ENCODE results near the gene LIX1. TPM values are rescaled to one million over a fixed set of nuclear protein-coding genes. Genes with fewer than 3 reads are reported as not detected.
"Not testable (repeated sequence)": the region's sequence is repeated elsewhere in the genome, so short reads cannot be mapped to it uniquely, and the experiment has no call there.

The LIX1 gene
- polyA plus RNA-seq, 2 of the 4 experiments (the other 2 are of a cell fraction) = not detected

DNA sequence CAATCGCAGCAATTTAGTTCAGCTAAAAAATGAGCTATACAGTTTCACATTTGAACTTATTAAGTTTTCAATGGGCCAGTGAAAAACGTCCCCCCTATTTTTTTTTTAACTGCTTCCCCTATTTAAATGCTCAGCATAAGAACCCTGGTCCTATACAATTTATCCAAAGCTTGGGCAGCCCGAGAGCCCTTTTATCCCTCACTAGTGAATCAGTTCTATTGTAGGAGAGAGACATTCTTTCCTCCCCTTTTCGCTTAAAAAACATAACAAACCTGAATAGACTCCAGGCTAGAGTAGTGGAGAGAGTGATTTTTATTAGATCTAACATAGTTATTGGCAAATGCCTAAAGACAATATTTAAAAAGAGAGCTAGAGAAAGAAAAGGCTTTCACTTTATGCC lies 1.4 kb downstream of the LIX1 start:
- DNase-seq (ENCODE audit: low read depth in 1 of 2, low spot score in 1 of 2) = no peak
- H3K9me3 ChIP-seq = no peaks in the 10 kb centered on the region
- CTCF ChIA-PET = interaction anchor here (1.0 to 3.7 kb wide), 4 partner anchors 20 to 389 kb away, joined by 3 to 24 read pairs (median 12); no protein-coding TSS in a partner anchor

DNA sequence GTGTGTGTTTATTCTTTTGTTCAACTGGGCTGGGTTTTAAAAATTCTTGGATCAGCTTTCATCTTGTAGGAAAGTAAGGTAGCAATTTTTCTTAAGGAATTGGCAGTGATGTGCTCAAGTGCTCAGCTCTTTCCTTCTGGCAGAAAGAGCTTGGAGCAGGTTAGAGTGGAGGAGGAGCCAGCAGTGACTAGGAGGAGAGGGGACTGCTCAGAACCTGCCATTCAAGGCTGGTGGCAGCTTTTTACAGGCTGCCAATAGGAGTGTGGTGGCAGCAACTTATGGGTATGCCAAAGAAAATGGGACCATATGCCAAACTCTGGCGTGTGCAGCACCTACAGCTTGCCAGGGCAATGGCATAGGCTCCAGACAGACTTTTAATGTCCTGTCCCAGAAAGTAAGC lies 2.2 kb downstream of the LIX1 start:
- WGBS (ENCODE audit: missing lambda C conversion rate) = 0% methylated on average over 1 of the region's 1 CpG
- ChIA-PET CTCF (interaction anchor here (1.0 to 2.3 kb wide), 3 partner anchors 40 to 272 kb away, joined by 3 to 11 read pairs (median 5); no protein-coding TSS in a partner anchor), POLR2A (interaction anchor here (1.2 kb wide), 1 partner anchor 332 kb away, joined by 3 read pairs; the partner anchor contains the start of gene ERAP1)
- FAIRE-seq; H3K4me2 ChIP-seq; H3K4me1 ChIP-seq; H3K27ac ChIP-seq; H3K9me3 ChIP-seq; DNase-seq (ENCODE audit: low read depth in 1 of 2, low spot score in 1 of 2); H3K4me3 ChIP-seq: not testable (repeated sequence)
- ATAC-seq = peak; percentile 41; a peak in 4 of 6 replicates

More for the DNA sequence above, 1.4 kb downstream of the LIX1 start:
- POLR2A ChIA-PET = interaction anchor here (1.0 kb wide), 1 partner anchor 333 kb away, joined by 3 read pairs; the partner anchor contains the start of gene ERAP1
- no peak overlapping the region for H3K27ac ChIP-seq
- ATAC-seq = no peak
- no peak for FAIRE-seq
- TF ChIP-seq MAFK (IDR thresholded peaks at IDR 0.05; ENCODE audit: partially characterized antibody) (no peak), HOXB5 (CRISPR knock-in tag; IDR thresholded peaks at IDR 0.05) (no peak), SREBF2 (IDR thresholded peaks at IDR 0.05) (no peak), JUNB (IDR thresholded peaks at IDR 0.05) (no peak), EHMT2 (IDR thresholded peaks at IDR 0.05; ENCODE audit: low read depth) (no peak)
- TF ChIP-seq, protein P1, sequence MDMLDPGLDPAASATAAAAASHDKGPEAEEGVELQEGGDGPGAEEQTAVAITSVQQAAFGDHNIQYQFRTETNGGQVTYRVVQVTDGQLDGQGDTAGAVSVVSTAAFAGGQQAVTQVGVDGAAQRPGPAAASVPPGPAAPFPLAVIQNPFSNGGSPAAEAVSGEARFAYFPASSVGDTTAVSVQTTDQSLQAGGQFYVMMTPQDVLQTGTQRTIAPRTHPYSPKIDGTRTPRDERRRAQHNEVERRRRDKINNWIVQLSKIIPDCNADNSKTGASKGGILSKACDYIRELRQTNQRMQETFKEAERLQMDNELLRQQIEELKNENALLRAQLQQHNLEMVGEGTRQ (IDR thresholded peaks at IDR 0.05) = no peak
- TF ChIP-seq, protein P2, sequence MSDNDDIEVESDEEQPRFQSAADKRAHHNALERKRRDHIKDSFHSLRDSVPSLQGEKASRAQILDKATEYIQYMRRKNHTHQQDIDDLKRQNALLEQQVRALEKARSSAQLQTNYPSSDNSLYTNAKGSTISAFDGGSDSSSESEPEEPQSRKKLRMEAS (IDR thresholded peaks at IDR 0.05) = no peak
- H3K4me2 ChIP-seq = no peak overlapping the region
- no peak overlapping the region for H3K4me3 ChIP-seq
- WGBS (ENCODE audit: missing lambda C conversion rate) = 33% methylated on average over 4 of the region's 4 CpGs
- no peaks in the 10 kb centered on the region for H3K4me1 ChIP-seq

DNA sequence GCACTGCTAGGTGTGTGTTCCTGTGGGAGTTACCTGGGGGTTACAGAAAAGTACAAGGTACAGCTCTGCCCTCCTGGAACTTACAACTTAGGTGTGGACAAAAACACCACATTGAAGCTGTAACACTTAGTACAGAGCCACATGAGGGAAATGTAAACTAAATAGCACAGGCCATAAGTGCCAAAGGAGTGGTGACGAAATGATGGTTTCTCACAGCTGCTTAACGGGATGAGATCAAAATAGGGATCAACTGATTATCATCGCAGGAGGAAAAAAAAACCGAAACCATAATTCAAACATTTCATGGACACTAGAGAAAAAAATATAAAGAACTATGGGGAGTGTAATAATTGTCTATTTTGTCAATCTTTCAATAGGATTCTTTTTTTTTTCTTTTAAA lies 5.9 kb downstream of the LIX1 start:
- Histone ChIP-seq H3K4me2 (no peak overlapping the region), H3K4me3 (no peak overlapping the region), H3K4me1 (no peaks in the 10 kb centered on the region), H3K9me3 (no peaks in the 10 kb centered on the region), H3K27ac (no peak overlapping the region)
- 41% methylated on average over 4 of the region's 4 CpGs for WGBS (ENCODE audit: missing lambda C conversion rate)
- ChIA-PET POLR2A (no interaction called here), CTCF (interaction anchor here (2.0 kb wide), 1 partner anchor 25 kb away, joined by 7 read pairs; no protein-coding TSS in a partner anchor)
- ATAC-seq = no peak
- DNase-seq (ENCODE audit: low read depth in 1 of 2, low spot score in 1 of 2) = no peak
- FAIRE-seq = no peak
- TF ChIP-seq, protein P3, sequence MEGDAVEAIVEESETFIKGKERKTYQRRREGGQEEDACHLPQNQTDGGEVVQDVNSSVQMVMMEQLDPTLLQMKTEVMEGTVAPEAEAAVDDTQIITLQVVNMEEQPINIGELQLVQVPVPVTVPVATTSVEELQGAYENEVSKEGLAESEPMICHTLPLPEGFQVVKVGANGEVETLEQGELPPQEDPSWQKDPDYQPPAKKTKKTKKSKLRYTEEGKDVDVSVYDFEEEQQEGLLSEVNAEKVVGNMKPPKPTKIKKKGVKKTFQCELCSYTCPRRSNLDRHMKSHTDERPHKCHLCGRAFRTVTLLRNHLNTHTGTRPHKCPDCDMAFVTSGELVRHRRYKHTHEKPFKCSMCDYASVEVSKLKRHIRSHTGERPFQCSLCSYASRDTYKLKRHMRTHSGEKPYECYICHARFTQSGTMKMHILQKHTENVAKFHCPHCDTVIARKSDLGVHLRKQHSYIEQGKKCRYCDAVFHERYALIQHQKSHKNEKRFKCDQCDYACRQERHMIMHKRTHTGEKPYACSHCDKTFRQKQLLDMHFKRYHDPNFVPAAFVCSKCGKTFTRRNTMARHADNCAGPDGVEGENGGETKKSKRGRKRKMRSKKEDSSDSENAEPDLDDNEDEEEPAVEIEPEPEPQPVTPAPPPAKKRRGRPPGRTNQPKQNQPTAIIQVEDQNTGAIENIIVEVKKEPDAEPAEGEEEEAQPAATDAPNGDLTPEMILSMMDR (IDR thresholded peaks at IDR 0.05) = no peak
- TF ChIP-seq JUNB (IDR thresholded peaks at IDR 0.05) = no peak
- TF ChIP-seq CBX8 (IDR thresholded peaks at IDR 0.05) = no peak
- no peak for TF ChIP-seq BHLHE40 (IDR thresholded peaks at IDR 0.05; ENCODE audit: low read depth, low read length)
- no peak for TF ChIP-seq NR3C1 (IDR thresholded peaks at IDR 0.05)
- no peak for TF ChIP-seq EHF (CRISPR knock-in tag; IDR thresholded peaks at IDR 0.05)
- TF ChIP-seq ZNF302 (CRISPR knock-in tag; IDR thresholded peaks at IDR 0.05) = no peak
- no peak for TF ChIP-seq RNF2 (IDR thresholded peaks at IDR 0.05; ENCODE audit: borderline replicate concordance, low read depth)
- no peak for TF ChIP-seq MAFK (IDR thresholded peaks at IDR 0.05; ENCODE audit: partially characterized antibody)

DNA sequence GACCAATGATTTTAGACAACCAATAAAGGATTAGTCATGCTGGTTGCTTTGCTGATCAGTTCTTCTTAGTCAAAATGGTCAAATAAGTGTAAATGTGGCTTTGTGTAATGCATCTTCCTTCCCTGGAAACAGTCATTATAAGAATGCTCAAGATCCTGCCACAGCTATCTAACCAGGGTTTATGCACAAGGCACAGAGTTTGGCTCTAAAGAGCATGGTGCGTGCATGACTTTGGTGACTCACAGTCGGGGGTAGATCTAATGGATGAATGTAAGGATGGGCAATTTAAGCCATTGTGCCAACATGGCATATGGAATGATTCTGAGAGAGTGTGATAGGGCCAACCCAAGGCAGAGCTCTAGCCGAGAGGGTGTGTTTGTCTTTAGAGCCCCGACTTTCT lies 6.5 kb downstream of the LIX1 start:
- no peak overlapping the region for H3K4me2 ChIP-seq
- TF ChIP-seq HOXA7 (CRISPR knock-in tag; IDR thresholded peaks at IDR 0.05) (no peak), RARB (CRISPR knock-in tag; IDR thresholded peaks at IDR 0.05) (no peak), ZNF302 (CRISPR knock-in tag; IDR thresholded peaks at IDR 0.05) (no peak), HEYL (CRISPR knock-in tag; IDR thresholded peaks at IDR 0.05) (no peak), POLR2AphosphoS2 (conservative IDR thresholded peaks at IDR 0.05; ENCODE audit: low read length) (no peak), NFE2L2 (conservative IDR thresholded peaks at IDR 0.05; ENCODE audit: low read length) (no peak), EP300 (IDR thresholded peaks at IDR 0.05) (no peak), RCOR1 (IDR thresholded peaks at IDR 0.05; ENCODE audit: low read depth, low read length) (no peak), FOSB (CRISPR knock-in tag; IDR thresholded peaks at IDR 0.05) (no peak), RAD21 (conservative IDR thresholded peaks at IDR 0.05 in 1 of 2, IDR thresholded peaks at IDR 0.05 in 1 of 2) (no peak), POLR2A (IDR thresholded peaks at IDR 0.05; ENCODE audit: low read length) (no peak), ZC3H11A (IDR thresholded peaks at IDR 0.05) (no peak), FOSL2 (IDR thresholded peaks at IDR 0.05) (no peak), FOSL2 (CRISPR knock-in tag; IDR thresholded peaks at IDR 0.05) (no peak)
- TF ChIP-seq, protein P3 (IDR thresholded peaks at IDR 0.05) = no peak
- TF ChIP-seq, protein P2 (IDR thresholded peaks at IDR 0.05) = no peak
- CTCF ChIA-PET = interaction anchor here (2.0 kb wide), 1 partner anchor 26 kb away, joined by 7 read pairs; no protein-coding TSS in a partner anchor
- no peaks in the 10 kb centered on the region for H3K4me1 ChIP-seq
- H3K4me3 ChIP-seq = no peak overlapping the region
- 62% methylated on average over 4 of the region's 4 CpGs for WGBS (ENCODE audit: missing lambda C conversion rate)
- POLR2A ChIA-PET = no interaction called here
- no peak for DNase-seq (ENCODE audit: low read depth in 1 of 2, low spot score in 1 of 2)
- FAIRE-seq = no peak
- H3K27ac ChIP-seq = no peak overlapping the region
- ATAC-seq = no peak
- H3K9me3 ChIP-seq = no peaks in the 10 kb centered on the region
